GM21423 (cell line): ENCODE results near the gene ADPRM.
"Not testable (repeated sequence)": the region's sequence is repeated elsewhere in the genome, so short reads cannot be mapped to it uniquely, and the experiment has no call there.

Experiments used
- ATAC-seq: cut with Tn5 transposase; IDR thresholded peaks from one replicate; pipeline ENCODE4 v1.9.1; 2021; ENCODE audit warnings: mild to moderate bottlenecking, moderate library complexity; ENCODE audit not compliant: unreplicated experiment

ADPRM gene

GRCh38 chr17:10698096-10698818 is 863 bp downstream of the ADPRM start:
- no peak for ATAC-seq

- no peak for ATAC-seq
These were observed 2.5 kb downstream of the ADPRM start for GRCh38 chr17:10699856-10700255.

- no peak for ATAC-seq
These were observed 5.2 kb downstream of the ADPRM start for GRCh38 chr17:10702574-10702973.

- ATAC-seq, result no peak
These were observed 8.3 kb downstream of the ADPRM start for GRCh38 chr17:10705727-10706126.

GRCh38 chr17:10713318-10713717 is 15.9 kb downstream of the ADPRM start:
- ATAC-seq, result no peak

GRCh38 chr17:10716218-10716617 is 18.8 kb downstream of the ADPRM start:
- no peak for ATAC-seq

GRCh38 chr17:10718547-10718946 is 21.2 kb downstream of the ADPRM start:
- ATAC-seq, result no peak

GRCh38 chr17:10724546-10725195 is 27.3 kb downstream of the ADPRM start:
- ATAC-seq, result no peak

GRCh38 chr17:10725262-10725661 is 27.9 kb downstream of the ADPRM start:
- ATAC-seq, result no peak

- no peak for ATAC-seq
These were observed 28.8 kb downstream of the ADPRM start for GRCh38 chr17:10726196-10726595.

GRCh38 chr17:10727192-10727591 is 29.8 kb downstream of the ADPRM start:
- ATAC-seq, result no peak

GRCh38 chr17:10728331-10728892 is 31.0 kb downstream of the ADPRM start:
- no peak for ATAC-seq

GRCh38 chr17:10729334-10730193 is 32.2 kb downstream of the ADPRM start, which contains the start of gene TMEM220:
TMEM220 (minus strand) TSS chr17:10730023; CDS start chr17:10729851, 172 bp downstream.
- ATAC-seq, result peak; percentile 71

- ATAC-seq, result not testable (repeated sequence)
These were observed 32.9 kb downstream of the ADPRM start for GRCh38 chr17:10730247-10730646.

- ATAC-seq, result no peak
These were observed 34.0 kb downstream of the ADPRM start for GRCh38 chr17:10731408-10731879.

GRCh38 chr17:10732121-10732520 is 34.7 kb downstream of the ADPRM start:
- not testable (repeated sequence) for ATAC-seq

- ATAC-seq, result no peak
These were observed 36.3 kb downstream of the ADPRM start for GRCh38 chr17:10733666-10734065.

- ATAC-seq, result no peak
These were observed 37.9 kb downstream of the ADPRM start for GRCh38 chr17:10735251-10735650.

- ATAC-seq, result no peak
These were observed 38.4 kb downstream of the ADPRM start for GRCh38 chr17:10735821-10736220.

- ATAC-seq, result no peak
These were observed 39.8 kb downstream of the ADPRM start for GRCh38 chr17:10737168-10737622.

GRCh38 chr17:10737736-10738135 is 40.3 kb downstream of the ADPRM start:
- no peak for ATAC-seq
